Bronchial epithelial cell (primary cell): ENCODE results near the gene CCM2. TPM values are rescaled to one million over a fixed set of nuclear protein-coding genes. Genes with fewer than 3 reads are reported as not detected.

ENCODE experiments used
- DNase-seq: peaks from one replicate; pipeline ENCODE4 v3.0.0-alpha.2; 2010; ENCODE audit warnings: low read depth
- FAIRE-seq: peaks from 2 replicates; lab custom pipeline; 2011; peaks lifted over from hg19 to GRCh38; lab: Jason Lieb, UNC
- H3K27me3 ChIP-seq: 2 replicates; pipeline ENCODE4 v1.5.1; 2011; ENCODE audit warnings: low read length; ENCODE audit not compliant: control insufficient read depth, insufficient read depth
- H3K36me3 ChIP-seq: 2 replicates; pipeline ENCODE4 v1.5.1; 2011; ENCODE audit warnings: low read length; ENCODE audit not compliant: control insufficient read depth, insufficient read depth
- H3K4me3 ChIP-seq: 2 replicates; pipeline ENCODE4 v1.5.1; 2011; ENCODE audit warnings: mild to moderate bottlenecking, low read depth, low read length, control low read depth
- total RNA-seq: library from RNA; depleted of rRNA; stranded (reverse); fragments of >200 nt; gene quantifications from 2 replicates; pipeline ENCODE4 v1.2.1, GENCODE V29; 2014
- TF ChIP-seq, protein P1 (sequence below): IDR thresholded peaks from 2 replicates; pipeline ENCODE4 v1.5.1; 2011; ENCODE audit warnings: mild to moderate bottlenecking, moderate library complexity, low read length, control low read depth, inconsistent platforms; ENCODE audit not compliant: insufficient read depth, severe bottlenecking

The CCM2 gene
- total RNA-seq, 1 donor from 2014 or later = 45.0 TPM

DNA sequence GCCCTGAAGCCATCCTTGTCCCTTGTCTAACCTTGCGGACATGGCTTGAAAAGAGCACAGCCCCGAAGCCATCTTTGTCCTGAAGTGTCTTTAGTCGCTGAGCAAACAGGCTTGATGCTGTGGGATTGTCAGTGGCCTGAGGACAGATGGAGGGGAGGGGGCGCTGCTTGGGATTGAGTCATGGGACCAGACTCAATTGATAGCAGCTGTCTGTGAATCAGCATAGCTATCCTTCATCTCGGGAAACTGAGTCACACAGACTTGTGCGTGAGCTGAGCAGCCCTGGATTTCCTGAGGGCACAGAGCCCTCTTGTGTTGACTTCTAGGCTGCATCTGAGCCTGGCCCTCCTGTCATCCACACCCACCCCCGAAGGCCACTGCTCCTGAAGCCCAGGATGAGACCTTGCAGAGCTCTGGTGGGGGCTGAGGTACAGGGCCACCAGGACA, 35.6 kb upstream of the CCM2 start:
- TF ChIP-seq, protein P1, sequence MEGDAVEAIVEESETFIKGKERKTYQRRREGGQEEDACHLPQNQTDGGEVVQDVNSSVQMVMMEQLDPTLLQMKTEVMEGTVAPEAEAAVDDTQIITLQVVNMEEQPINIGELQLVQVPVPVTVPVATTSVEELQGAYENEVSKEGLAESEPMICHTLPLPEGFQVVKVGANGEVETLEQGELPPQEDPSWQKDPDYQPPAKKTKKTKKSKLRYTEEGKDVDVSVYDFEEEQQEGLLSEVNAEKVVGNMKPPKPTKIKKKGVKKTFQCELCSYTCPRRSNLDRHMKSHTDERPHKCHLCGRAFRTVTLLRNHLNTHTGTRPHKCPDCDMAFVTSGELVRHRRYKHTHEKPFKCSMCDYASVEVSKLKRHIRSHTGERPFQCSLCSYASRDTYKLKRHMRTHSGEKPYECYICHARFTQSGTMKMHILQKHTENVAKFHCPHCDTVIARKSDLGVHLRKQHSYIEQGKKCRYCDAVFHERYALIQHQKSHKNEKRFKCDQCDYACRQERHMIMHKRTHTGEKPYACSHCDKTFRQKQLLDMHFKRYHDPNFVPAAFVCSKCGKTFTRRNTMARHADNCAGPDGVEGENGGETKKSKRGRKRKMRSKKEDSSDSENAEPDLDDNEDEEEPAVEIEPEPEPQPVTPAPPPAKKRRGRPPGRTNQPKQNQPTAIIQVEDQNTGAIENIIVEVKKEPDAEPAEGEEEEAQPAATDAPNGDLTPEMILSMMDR = peak; percentile 35
- FAIRE-seq (no peak), DNase-seq (no peak)
- H3K36me3 ChIP-seq = no peaks in the 10 kb centered on the region
- peaks cover 7% of the 10 kb centered on the region for H3K27me3 ChIP-seq
- no peak overlapping the region for H3K4me3 ChIP-seq

DNA sequence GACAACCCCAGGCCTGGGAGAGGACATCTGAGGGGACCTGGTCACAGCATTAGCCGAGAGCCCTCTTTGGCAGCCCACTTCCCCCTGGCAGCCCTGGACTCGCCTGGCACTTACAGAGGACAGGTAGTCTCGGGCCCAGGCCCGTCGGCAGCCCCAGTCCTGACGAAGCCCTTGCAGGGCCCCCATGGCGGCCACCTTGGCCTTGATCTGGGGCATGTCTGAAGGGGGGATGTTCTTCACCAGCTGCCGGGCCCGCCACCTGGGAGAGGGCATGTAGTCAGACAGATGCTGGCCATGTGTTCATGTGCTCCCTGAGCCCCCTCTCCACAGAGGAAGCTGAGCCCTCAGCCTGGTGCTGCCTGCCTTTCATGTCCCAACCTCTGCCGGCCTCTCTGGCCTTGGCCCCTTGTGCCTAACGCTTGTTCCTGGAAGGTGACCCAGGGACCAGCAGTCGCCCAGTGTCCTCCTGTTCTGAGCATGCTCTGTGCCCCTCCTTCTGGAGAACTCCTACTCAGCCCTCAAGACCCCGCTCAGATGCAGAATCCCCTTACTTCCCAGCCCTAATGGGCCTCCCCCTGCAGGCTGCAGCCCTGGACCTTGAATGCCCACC, 35.1 kb upstream of the CCM2 start:
- H3K4me3 ChIP-seq = no peak overlapping the region
- no peaks in the 10 kb centered on the region for H3K36me3 ChIP-seq
- FAIRE-seq (no peak), DNase-seq (no peak)
- TF ChIP-seq, protein P1 = no peak
- H3K27me3 ChIP-seq = peaks cover 7% of the 10 kb centered on the region

DNA sequence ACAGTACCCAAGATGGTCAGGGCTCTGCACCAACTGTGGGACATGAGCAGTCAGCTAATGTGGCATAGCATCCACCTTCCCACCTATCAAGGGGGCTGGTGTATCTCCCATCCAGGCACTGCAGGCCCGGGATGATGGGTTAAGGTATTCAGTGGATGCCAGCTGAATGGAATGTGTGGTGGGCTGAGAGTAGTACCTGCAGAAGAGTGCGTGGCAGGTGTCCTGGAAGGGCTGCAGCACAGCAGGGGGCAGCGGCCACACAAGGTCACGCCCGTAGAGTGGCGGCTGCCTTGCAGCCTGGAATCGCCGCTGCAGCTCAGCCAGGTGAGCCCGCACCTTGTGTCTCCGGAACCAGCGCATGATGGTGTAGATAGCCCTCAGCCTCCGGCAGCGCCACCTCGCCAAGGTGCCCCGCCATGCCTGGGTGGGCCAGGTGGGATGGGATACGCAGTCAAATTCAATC, 34.5 kb upstream of the CCM2 start:
- Histone ChIP-seq H3K4me3 (no peak overlapping the region), H3K36me3 (no peaks in the 10 kb centered on the region), H3K27me3 (peaks cover 7% of the 10 kb centered on the region)
- TF ChIP-seq, protein P1 = no peak
- DNase-seq (no peak), FAIRE-seq (no peak)

DNA sequence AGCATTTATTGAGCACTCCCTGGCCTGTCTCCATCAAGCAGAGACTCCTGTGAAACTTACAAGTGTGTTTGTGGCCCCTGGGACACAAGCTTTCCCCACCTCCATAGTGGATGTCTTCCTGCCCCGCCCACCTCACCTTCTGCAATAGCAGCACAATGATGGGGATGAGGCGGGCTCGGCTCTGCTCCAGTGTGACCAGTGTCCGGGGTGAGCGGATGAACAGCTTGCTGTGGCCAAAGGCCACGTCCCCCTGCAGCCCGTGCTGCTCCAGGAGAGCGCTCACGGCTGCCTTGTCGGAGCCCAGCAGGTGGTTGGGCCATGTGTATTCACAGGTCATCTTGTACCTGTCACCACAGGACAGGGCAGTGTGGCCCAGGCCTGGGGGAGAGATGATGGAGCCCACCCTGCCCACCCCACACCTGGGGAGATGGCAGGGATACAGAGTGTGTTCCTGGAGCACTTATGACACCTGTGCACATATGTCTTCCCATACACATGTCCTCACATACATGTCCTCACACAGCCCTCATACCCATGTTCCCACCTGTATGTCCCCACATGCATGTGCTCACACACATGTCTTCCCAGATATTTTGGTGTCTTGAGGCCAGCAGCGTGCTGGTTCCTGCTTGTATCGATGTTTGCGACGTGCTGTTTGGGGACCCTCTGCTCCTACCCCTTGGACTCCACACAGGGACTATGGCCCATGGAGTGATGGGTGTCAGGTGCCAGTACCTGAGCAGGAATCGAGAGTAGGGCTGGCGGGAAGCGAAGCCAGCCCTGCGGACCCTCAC, 33.9 kb upstream of the CCM2 start:
- FAIRE-seq = peak; percentile 23
- no peak for DNase-seq
- Histone ChIP-seq H3K4me3 (no peak overlapping the region), H3K36me3 (no peaks in the 10 kb centered on the region), H3K27me3 (peaks cover 7% of the 10 kb centered on the region)
- TF ChIP-seq, protein P1 = no peak

DNA sequence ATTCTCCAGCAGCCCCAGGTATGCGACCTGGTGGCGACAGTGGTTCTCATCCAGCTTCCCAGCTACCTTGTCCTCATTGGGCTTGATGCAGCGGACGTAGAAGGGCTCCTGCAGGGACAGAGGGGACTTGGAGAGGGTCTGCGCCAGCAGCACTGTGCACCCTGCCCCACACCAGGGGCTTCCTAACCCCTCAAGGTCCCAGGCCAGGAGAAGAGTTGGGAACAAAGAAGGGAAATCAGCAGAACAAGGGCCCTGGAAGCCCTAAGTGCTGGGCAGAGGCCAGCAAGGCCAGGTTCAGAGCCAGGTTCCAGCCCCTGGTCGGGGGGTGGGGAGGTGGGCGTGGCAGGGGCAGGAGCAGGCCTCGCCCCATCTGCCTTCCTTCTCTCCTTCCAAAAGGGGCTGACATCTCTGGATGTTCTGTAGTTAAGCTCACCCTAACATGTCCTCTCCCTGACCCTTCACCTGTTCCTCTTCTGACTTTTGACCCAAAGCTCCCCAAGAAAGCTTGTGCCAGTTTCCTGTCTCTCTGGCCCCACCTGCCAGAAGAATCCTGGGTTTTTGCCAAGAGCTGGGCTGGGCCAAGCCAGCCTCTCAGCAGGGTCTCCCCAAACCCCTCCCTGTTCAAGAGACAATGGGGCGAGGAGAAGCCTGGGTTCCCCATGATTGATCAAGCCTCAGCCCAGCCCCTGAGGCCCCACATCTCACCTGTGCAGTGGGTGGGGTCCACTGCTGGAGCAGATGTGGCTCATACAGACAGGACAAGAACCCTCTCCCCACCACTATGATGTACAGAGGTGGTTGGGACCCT, 33.1 kb upstream of the CCM2 start:
- TF ChIP-seq, protein P1 = no peak
- Histone ChIP-seq H3K27me3 (peaks cover 10% of the 10 kb centered on the region), H3K36me3 (no peaks in the 10 kb centered on the region), H3K4me3 (no peak overlapping the region)
- no peak for DNase-seq
- FAIRE-seq = no peak
